Left lobe of liver (tissue), 2 donors: ENCODE results near the gene KAZN. TPM values are rescaled to one million over a fixed set of nuclear protein-coding genes. Genes with fewer than 3 reads are reported as not detected.

Experiments used
- ATAC-seq: fragments of 200-7000 bp; cut with Tn5 transposase; one replicate; pipeline ENCODE4 v1.9.1; 2020; ENCODE audit warnings: mild to moderate bottlenecking, moderate library complexity
- DNase-seq: peaks from one replicate; pipeline ENCODE4 v3.0.0-alpha.2; 2020; ENCODE audit warnings: low spot score
- total RNA-seq: library from RNA; stranded (reverse); gene quantifications from one replicate; pipeline ENCODE4 v1.2.1, GENCODE V29; 2021
- donor health status: DM: no; HTN: no; CAD: no; lungs with moderate emphysema.
- donor health status: DM: no; HTN: yes; CAD: no.

KAZN gene
- total RNA-seq, 1 donor from 2014 or later = 4.4 TPM

- ATAC-seq (no peak), DNase-seq (no peak)
Observed at GRCh38 chr1:14844356-14844755, 245.9 kb downstream of the KAZN start.

- DNase-seq (no peak), ATAC-seq (no peak)
Observed at GRCh38 chr1:14844923-14845617, 246.6 kb downstream of the KAZN start.

GRCh38 chr1:14845851-14846250 lies 247.4 kb downstream of the KAZN start:
- ATAC-seq (no peak), DNase-seq (no peak)

- ATAC-seq (no peak), DNase-seq (no peak)
Observed at GRCh38 chr1:14846688-14847087, 248.2 kb downstream of the KAZN start.

- no peak for ATAC-seq
Observed at GRCh38 chr1:14848203-14848602, 249.7 kb downstream of the KAZN start.

GRCh38 chr1:14848625-14849024 lies 250.1 kb downstream of the KAZN start:
- no peak for DNase-seq
- no peak for ATAC-seq

More at GRCh38 chr1:14848203-14848602, 249.7 kb downstream of the KAZN start:
- DNase-seq = no peak

- no peak for ATAC-seq
Observed at GRCh38 chr1:14849038-14849437, 250.6 kb downstream of the KAZN start.

GRCh38 chr1:14850563-14850962 lies 252.1 kb downstream of the KAZN start:
- no peak for DNase-seq
- no peak for ATAC-seq

More at GRCh38 chr1:14849038-14849437, 250.6 kb downstream of the KAZN start:
- DNase-seq = no peak

GRCh38 chr1:14851760-14852159 lies 253.3 kb downstream of the KAZN start:
- no peak for ATAC-seq
- DNase-seq = no peak

- ATAC-seq (no peak), DNase-seq (no peak)
Observed at GRCh38 chr1:14852291-14852690, 253.8 kb downstream of the KAZN start.

GRCh38 chr1:14853518-14853917 lies 255.0 kb downstream of the KAZN start:
- DNase-seq = no peak
- no peak for ATAC-seq

- ATAC-seq (no peak), DNase-seq (no peak)
Observed at GRCh38 chr1:14855268-14855667, 256.8 kb downstream of the KAZN start.

- ATAC-seq = no peak
Observed at GRCh38 chr1:14855801-14856200, 257.3 kb downstream of the KAZN start.

GRCh38 chr1:14857436-14858195 lies 259.1 kb downstream of the KAZN start:
- ATAC-seq (no peak), DNase-seq (no peak)

More at GRCh38 chr1:14855801-14856200, 257.3 kb downstream of the KAZN start:
- DNase-seq = no peak

- ATAC-seq = no peak
Observed at GRCh38 chr1:14862114-14862771, 263.8 kb downstream of the KAZN start.

GRCh38 chr1:14865106-14865505 lies 266.6 kb downstream of the KAZN start:
- no peak for ATAC-seq
- no peak for DNase-seq

More at GRCh38 chr1:14862114-14862771, 263.8 kb downstream of the KAZN start:
- DNase-seq = no peak

GRCh38 chr1:14866911-14867612 lies 268.6 kb downstream of the KAZN start:
- DNase-seq = no peak

GRCh38 chr1:14869187-14869586 lies 270.7 kb downstream of the KAZN start:
- ATAC-seq = no peak
- DNase-seq = no peak

More at GRCh38 chr1:14866911-14867612, 268.6 kb downstream of the KAZN start:
- no peak for ATAC-seq

GRCh38 chr1:14871218-14871970 lies 272.9 kb downstream of the KAZN start:
- ATAC-seq (no peak), DNase-seq (no peak)

GRCh38 chr1:14872762-14873161 lies 274.3 kb downstream of the KAZN start:
- DNase-seq (no peak), ATAC-seq (no peak)
